H9 (cell line): ENCODE measurements around the gene GPR146. TPM values are rescaled to one million over a fixed set of nuclear protein-coding genes. Genes with fewer than 3 reads are reported as not detected.

Source experiments
- DNase-seq: peaks from one replicate; pipeline ENCODE4 v3.0.0-alpha.2; 2017
- H2AFZ ChIP-seq: one replicate; pipeline ENCODE4 v1.6.1; 2013; ENCODE audit warnings: mild to moderate bottlenecking, low read length, control low read depth, moderate library complexity
- H2AK5ac ChIP-seq: 2 replicates; pipeline ENCODE4 v1.6.1; 2013; ENCODE audit warnings: low read length, control low read depth, mixed read lengths; ENCODE audit not compliant: insufficient read length
- H2BK120ac ChIP-seq: one replicate; pipeline ENCODE4 v1.6.1; 2013; ENCODE audit warnings: low read depth, mild to moderate bottlenecking, low read length, control low read depth, inconsistent platforms; ENCODE audit not compliant: poor library complexity, severe bottlenecking
- H2BK12ac ChIP-seq: 2 replicates; pipeline ENCODE4 v1.6.1; 2013; ENCODE audit warnings: low read length, control low read depth, mixed read lengths, low read depth; ENCODE audit not compliant: insufficient read length
- H2BK15ac ChIP-seq: 2 replicates; pipeline ENCODE4 v1.6.1; 2013; ENCODE audit warnings: low read depth, low read length, control low read depth
- H2BK20ac ChIP-seq: one replicate; pipeline ENCODE4 v1.6.1; 2013; ENCODE audit warnings: low read depth, mild to moderate bottlenecking, low read length, control low read depth, inconsistent platforms; ENCODE audit not compliant: poor library complexity, severe bottlenecking
- H2BK5ac ChIP-seq: 2 replicates; pipeline ENCODE4 v1.6.1; 2013; ENCODE audit warnings: low read length, control low read depth, mixed read lengths; ENCODE audit not compliant: insufficient read length
- H3K14ac ChIP-seq: 2 replicates; pipeline ENCODE4 v1.6.1; 2013; ENCODE audit warnings: low read length, control low read depth; ENCODE audit not compliant: insufficient read depth
- H3K18ac ChIP-seq: 2 replicates; pipeline ENCODE4 v1.6.1; 2013; ENCODE audit warnings: low read depth, mild to moderate bottlenecking, mixed read lengths, low read length, control low read depth; ENCODE audit not compliant: insufficient read length
- H3K23ac ChIP-seq: 2 replicates; pipeline ENCODE4 v1.6.1; 2013; ENCODE audit warnings: low read length, control low read depth, mixed read lengths, low read depth; ENCODE audit not compliant: insufficient read length
- H3K23me2 ChIP-seq: 2 replicates; pipeline ENCODE4 v1.6.1; 2013; ENCODE audit warnings: low read depth, mild to moderate bottlenecking, mixed read lengths, low read length, control low read depth; ENCODE audit not compliant: insufficient read length, poor library complexity, severe bottlenecking
- H3K27ac ChIP-seq: 2 replicates; pipeline ENCODE4 v1.5.1; 2013; ENCODE audit warnings: low read length, control low read depth, mixed read lengths, low read depth; ENCODE audit not compliant: insufficient read length
- H3K27me3 ChIP-seq: 2 replicates; pipeline ENCODE4 v1.6.1; 2013; ENCODE audit warnings: low read length, control low read depth, inconsistent platforms; ENCODE audit not compliant: insufficient read depth
- H3K4ac ChIP-seq: 2 replicates; pipeline ENCODE4 v1.6.1; 2013; ENCODE audit warnings: low read depth, mild to moderate bottlenecking, control low read depth, inconsistent platforms, low read length, moderate library complexity
- H3K4me1 ChIP-seq: 2 replicates; pipeline ENCODE4 v1.6.1; 2013; ENCODE audit warnings: low read length, control low read depth, inconsistent platforms; ENCODE audit not compliant: insufficient read depth
- H3K4me2 ChIP-seq: 2 replicates; pipeline ENCODE4 v1.6.1; 2013; ENCODE audit warnings: low read length, control low read depth, mixed read lengths; ENCODE audit not compliant: insufficient read length, insufficient read depth
- H3K56ac ChIP-seq: 2 replicates; pipeline ENCODE4 v1.6.1; 2013; ENCODE audit warnings: low read depth, mild to moderate bottlenecking, mixed read lengths, low read length, control low read depth; ENCODE audit not compliant: insufficient read length
- H3K79me1 ChIP-seq: 2 replicates; pipeline ENCODE4 v1.6.1; 2013; ENCODE audit warnings: low read depth, mild to moderate bottlenecking, moderate library complexity, low read length, control low read depth, inconsistent platforms; ENCODE audit not compliant: insufficient read depth, poor library complexity, severe bottlenecking
- H3K79me2 ChIP-seq: 2 replicates; pipeline ENCODE4 v1.6.1; 2013; ENCODE audit warnings: low read length, control low read depth, inconsistent platforms; ENCODE audit not compliant: insufficient read depth
- H3K9ac ChIP-seq: 2 replicates; pipeline ENCODE4 v1.6.1; 2013; ENCODE audit warnings: low read length, control low read depth, mixed read lengths; ENCODE audit not compliant: insufficient read length; ENCODE audit errors: extremely low read depth
- H3K9me3 ChIP-seq: one replicate; pipeline ENCODE4 v1.6.1; 2013; ENCODE audit warnings: low read depth, low read length, inconsistent platforms; ENCODE audit not compliant: control insufficient read depth
- H3T11ph ChIP-seq: one replicate; pipeline ENCODE4 v1.6.1; 2013; ENCODE audit warnings: mild to moderate bottlenecking, low read length, control low read depth, inconsistent platforms
- H4K20me1 ChIP-seq: one replicate; pipeline ENCODE4 v1.6.1; 2013; ENCODE audit not compliant: control insufficient read depth, insufficient read length, insufficient read depth
- H4K5ac ChIP-seq: 2 replicates; pipeline ENCODE4 v1.6.1; 2013; ENCODE audit warnings: low read depth, mild to moderate bottlenecking, mixed read lengths, low read length, control low read depth; ENCODE audit not compliant: insufficient read length
- H4K8ac ChIP-seq: replicated peaks from 2 replicates; pipeline ENCODE4 v1.6.1; 2013; ENCODE audit warnings: low read length, control low read depth, mixed read lengths, low read depth; ENCODE audit not compliant: insufficient read length
- H4K91ac ChIP-seq: 2 replicates; pipeline ENCODE4 v1.6.1; 2013; ENCODE audit warnings: low read depth, mild to moderate bottlenecking, moderate library complexity, mixed read lengths, low read length, control low read depth; ENCODE audit not compliant: insufficient read length
- H3K27ac Mint-ChIP-seq, 3 experiments: 2 replicates in 2 of 3; 3 replicates in 1 of 3; pipeline ENCODE4 v1.8.0; 2020 to 2021; ENCODE audit warnings: mixed read lengths in 3 of 3, mild to moderate bottlenecking in 1 of 3, moderate library complexity in 1 of 3
- H3K27me3 Mint-ChIP-seq: 2 replicates; pipeline ENCODE4 v1.8.0; 2021; ENCODE audit warnings: low read depth, mild to moderate bottlenecking, moderate library complexity, mixed read lengths
- H3K36me3 Mint-ChIP-seq, 3 experiments: 2 replicates in 2 of 3; 3 replicates in 1 of 3; pipeline ENCODE4 v1.8.0; 2020 to 2021; ENCODE audit warnings: low read depth in 3 of 3, mixed read lengths in 3 of 3; ENCODE audit not compliant: insufficient read depth in 1 of 3
- H3K4me1 Mint-ChIP-seq, 2 experiments: 2 replicates each; pipeline ENCODE4 v1.8.0; 2020; ENCODE audit warnings: mixed read lengths in 2 of 2
- H3K4me3 Mint-ChIP-seq, 2 experiments: 2 replicates in 1 of 2; 3 replicates in 1 of 2; pipeline ENCODE4 v1.8.0; 2020 to 2021; ENCODE audit warnings: mild to moderate bottlenecking in 2 of 2, mixed read lengths in 2 of 2, moderate library complexity in 1 of 2
- H3K9me3 Mint-ChIP-seq, 2 experiments: 2 replicates in 1 of 2; 3 replicates in 1 of 2; pipeline ENCODE4 v1.8.0; 2020; ENCODE audit warnings: mild to moderate bottlenecking in 2 of 2, mixed read lengths in 2 of 2, moderate library complexity in 1 of 2
- CTCF ChIP-seq: fragments of 200-600 bp; sonication (generic); conservative IDR thresholded peaks from 3 replicates; pipeline ENCODE4 v1.8.0; 2021; ENCODE audit warnings: antibody characterized with exemption, mild to moderate bottlenecking
- WGBS: extraction: QIAGEN DNeasy Blood & Tissue Kit; methylation state at CpG from one replicate; pipeline ENCODE4 v1.1.7; 2013; ENCODE audit warnings: missing lambda C conversion rate, low lambda C conversion rate, mixed read lengths; ENCODE audit not compliant: insufficient read length; ENCODE audit errors: extremely low coverage; 5-methylcytosine and 5-hydroxymethylcytosine counted together
- total RNA-seq: library from RNA; stranded (reverse); gene quantifications from 2 replicates; pipeline ENCODE4 v1.2.1, GENCODE V29; 2021

The GPR146 gene
- total RNA-seq, 1 experiment from 2014 or later = 1.4 TPM

DNA sequence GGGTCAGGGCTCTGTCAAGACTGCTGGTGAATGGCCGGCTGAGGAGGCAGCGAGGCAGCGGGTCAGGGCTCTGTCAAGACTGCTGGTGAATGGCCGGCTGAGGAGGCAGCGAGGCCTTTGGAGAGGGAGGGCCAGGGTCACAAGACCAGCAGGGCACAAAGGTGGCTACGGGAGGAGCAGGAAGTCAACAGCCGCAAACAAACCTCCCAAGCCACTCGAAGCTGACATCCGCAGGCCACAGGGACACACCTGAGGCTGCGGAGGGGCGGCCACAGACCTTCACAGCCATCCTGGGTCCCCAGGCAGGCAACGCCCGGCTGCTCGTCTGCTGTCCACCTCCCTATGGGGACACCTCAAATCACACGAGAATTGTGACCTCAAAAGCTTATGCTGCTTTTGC is 34.6 kb downstream of the GPR146 start:
- Histone ChIP-seq H3K9ac (no peak overlapping the region), H3K4ac (no peak overlapping the region), H3K14ac (0 out of 2 replicates have a peak overlapping the region, but pooled peaks have one; percentile 40), H2AK5ac (no peak overlapping the region), H2BK5ac (peak overlapping the region; percentile 26), H3K27ac (no peak overlapping the region), H3K18ac (no peak overlapping the region), H3K27me3 (no peaks in the 10 kb centered on the region), H3K4me1 (no peaks in the 10 kb centered on the region), H3K9me3 (no peaks in the 10 kb centered on the region), H2BK12ac (no peak overlapping the region), H3K79me1 (no peaks in the 10 kb centered on the region), H3K79me2 (no peaks in the 10 kb centered on the region), H4K91ac (no peak overlapping the region), H3K56ac (no peak overlapping the region), H2AFZ (no peak overlapping the region), H3K23me2 (no peaks in the 10 kb centered on the region), H4K5ac (no peak overlapping the region), H3T11ph (no peak overlapping the region), H4K8ac (no peak overlapping the region), H2BK120ac (no peak overlapping the region), H4K20me1 (no peaks in the 10 kb centered on the region), H2BK15ac (no peak overlapping the region), H2BK20ac (no peak overlapping the region), H3K23ac (no peak overlapping the region), H3K4me2 (no peak overlapping the region)
- Mint-ChIP-seq H3K4me1 (peaks cover 0 to 8% of the 10 kb centered on the region in 2 experiments; a peak in 1 of 4 replicates), H3K27me3 (no peaks in the 10 kb centered on the region), H3K27ac (peak overlapping the region in 1 of 3 experiments; percentile 51; a peak in 1 of 7 replicates), H3K36me3 (peaks cover 0 to 3% (median 0%) of the 10 kb centered on the region in 3 experiments; a peak in 2 of 7 replicates), H3K4me3 (no peak overlapping the region), H3K9me3 (no peaks in the 10 kb centered on the region)
- DNase-seq = no peak
- no peak for TF ChIP-seq CTCF
- no CpG with 5 or more reads among the region's 15 CpGs for WGBS
